H1 (cell line): Measurements from ENCODE around the gene CHST2. TPM values are rescaled to one million over a fixed set of nuclear protein-coding genes. Genes with fewer than 3 reads are reported as not detected.

Source experiments
- CTCF ChIA-PET: fragments of 300-600 bp; sonication (Branson Sonifier 250); formaldehyde crosslinking; loops from one replicate; lab custom pipeline; 2021; ENCODE audit not compliant: partially characterized antibody; lab: Charles Lee
- POLR2A ChIA-PET: fragments of 300-600 bp; sonication (Branson Sonifier 250); formaldehyde crosslinking; loops from one replicate; lab custom pipeline; 2021; ENCODE audit warnings: inconsistent platforms; ENCODE audit not compliant: partially characterized antibody; lab: Charles Lee
- DNase-seq, 2 experiments: peaks; one replicate each; pipeline versions ENCODE4 v3.0.0 to v3.0.0-alpha.2; 2010 to 2022; ENCODE audit warnings: low spot score in 2 of 2, low read depth in 1 of 2, mixed read lengths in 1 of 2
- FAIRE-seq: peaks from 2 replicates; lab custom pipeline; 2011; peaks lifted over from hg19 to GRCh38; lab: Jason Lieb, UNC
- H2AFZ ChIP-seq: 2 replicates; pipeline ENCODE4 v1.8.1; 2012; ENCODE audit warnings: low read length, inconsistent platforms
- H2AK5ac ChIP-seq: 2 replicates; pipeline ENCODE4 v1.6.1; 2013; ENCODE audit warnings: low read depth, low read length
- H2BK120ac ChIP-seq: replicated peaks from 2 replicates; pipeline ENCODE3; 2013; ENCODE audit warnings: low read depth, low read length, inconsistent platforms
- H2BK12ac ChIP-seq: 2 replicates; pipeline ENCODE4 v1.6.1; 2013; ENCODE audit warnings: low read depth, low read length
- H2BK15ac ChIP-seq: 2 replicates; pipeline ENCODE4 v1.6.1; 2013; ENCODE audit warnings: low read length
- H2BK20ac ChIP-seq: 2 replicates; pipeline ENCODE4 v1.6.1; 2013; ENCODE audit warnings: low read length
- H2BK5ac ChIP-seq: 2 replicates; pipeline ENCODE4 v1.6.1; 2013; ENCODE audit warnings: low read depth, low read length
- H3K14ac ChIP-seq: 2 replicates; pipeline ENCODE4 v1.6.1; 2013; ENCODE audit warnings: inconsistent platforms; ENCODE audit not compliant: insufficient read length
- H3K18ac ChIP-seq: 2 replicates; pipeline ENCODE4 v1.6.1; 2013; ENCODE audit warnings: low read length; ENCODE audit errors: extremely low read depth
- H3K23ac ChIP-seq: 2 replicates; pipeline ENCODE4 v1.6.1; 2013; ENCODE audit warnings: inconsistent platforms; ENCODE audit not compliant: insufficient read length
- H3K23me2 ChIP-seq: 2 replicates; pipeline ENCODE4 v1.6.1; 2013; ENCODE audit warnings: low read depth, low read length
- H3K27ac ChIP-seq: 2 replicates; pipeline ENCODE4 v1.6.1; 2011; ENCODE audit warnings: low read depth, low read length, inconsistent platforms
- H3K27me3 ChIP-seq, 4 experiments: replicated peaks in 1 of 4; 1 replicate in 1 of 4; 2 replicates in 3 of 4; pipeline versions ENCODE4 v1.6.1 to v1.8.1; 2011 to 2013; ENCODE audit warnings: low read length in 3 of 4, mild to moderate bottlenecking in 3 of 4, inconsistent platforms in 2 of 4, mixed read lengths in 2 of 4, moderate library complexity in 1 of 4; ENCODE audit not compliant: control insufficient read depth in 3 of 4, insufficient read depth in 3 of 4; ENCODE audit errors: extremely low read depth in 1 of 4
- H3K36me3 ChIP-seq, 4 experiments: 2 replicates each; pipeline versions ENCODE4 v1.6.1 to v1.8.1; 2011 to 2013; ENCODE audit warnings: mild to moderate bottlenecking in 4 of 4, low read length in 3 of 4, moderate library complexity in 2 of 4, control low read depth in 1 of 4, inconsistent platforms in 1 of 4; ENCODE audit not compliant: insufficient read depth in 4 of 4, control insufficient read depth in 2 of 4
- H3K4ac ChIP-seq: replicated peaks from 2 replicates; pipeline ENCODE3; 2013; ENCODE audit warnings: low read length, low read depth, mixed read lengths, inconsistent platforms; ENCODE audit not compliant: insufficient read length
- H3K4me1 ChIP-seq, 4 experiments: replicated peaks in 1 of 4; 1 replicate in 1 of 4; 2 replicates in 3 of 4; pipeline versions ENCODE4 v1.6.1 to v1.8.1; 2011 to 2013; ENCODE audit warnings: low read length in 3 of 4, inconsistent platforms in 2 of 4, mixed read lengths in 1 of 4; ENCODE audit not compliant: insufficient read depth in 4 of 4, control insufficient read depth in 3 of 4
- H3K4me2 ChIP-seq, 2 experiments: 2 replicates each; pipeline versions ENCODE4 v1.6.1 to v1.8.1; 2011 to 2013; ENCODE audit warnings: low read depth in 2 of 2, low read length in 2 of 2, control low read depth in 1 of 2, inconsistent platforms in 1 of 2, mild to moderate bottlenecking in 1 of 2; ENCODE audit not compliant: insufficient read depth in 1 of 2
- H3K4me3 ChIP-seq, 4 experiments: fragments of 200-600, 300-600 bp in 1 of 4; sonication (generic), shearing (Covaris generic), sonication (Bioruptor Twin) in 1 of 4; 2 replicates each; pipeline versions ENCODE4 v1.5.1 to v1.8.1; 2011 to 2016; ENCODE audit warnings: low read length in 4 of 4, low read depth in 3 of 4, control low read depth in 2 of 4, inconsistent platforms in 2 of 4, mild to moderate bottlenecking in 2 of 4, mixed read lengths in 1 of 4, moderate library complexity in 1 of 4; ENCODE audit not compliant: insufficient read depth in 2 of 4; ENCODE audit errors: extremely low read depth in 1 of 4
- H3K56ac ChIP-seq: replicated peaks from 2 replicates; pipeline ENCODE3; 2013; ENCODE audit warnings: low read depth, mild to moderate bottlenecking, mixed read lengths, low read length, inconsistent platforms; ENCODE audit not compliant: insufficient read length
- H3K79me1 ChIP-seq: 2 replicates; pipeline ENCODE4 v1.6.1; 2013; ENCODE audit warnings: low read depth, low read length, control low read depth
- H3K79me2 ChIP-seq, 2 experiments: 2 replicates each; pipeline versions ENCODE4 v1.6.1 to v1.8.1; 2012 to 2013; ENCODE audit warnings: low read length in 2 of 2, mild to moderate bottlenecking in 2 of 2, inconsistent platforms in 1 of 2; ENCODE audit not compliant: insufficient read depth in 2 of 2, control insufficient read depth in 1 of 2
- H3K9ac ChIP-seq, 4 experiments: replicated peaks in 1 of 4; 1 replicate in 1 of 4; 2 replicates in 3 of 4; pipeline versions ENCODE4 v1.6.1 to v1.8.1; 2011 to 2013; ENCODE audit warnings: low read depth in 3 of 4, low read length in 3 of 4, control low read depth in 2 of 4, mild to moderate bottlenecking in 2 of 4, moderate library complexity in 2 of 4, inconsistent platforms in 1 of 4; ENCODE audit errors: extremely low read depth in 1 of 4
- H3K9me3 ChIP-seq, 2 experiments: 2 replicates each; pipeline versions ENCODE4 v1.6.1 to v1.8.1; 2012 to 2013; ENCODE audit warnings: mild to moderate bottlenecking in 2 of 2, moderate library complexity in 2 of 2, control low read depth in 1 of 2, inconsistent platforms in 1 of 2, low read depth in 1 of 2, low read length in 1 of 2, mixed read lengths in 1 of 2; ENCODE audit not compliant: insufficient read depth in 2 of 2
- H4K20me1 ChIP-seq, 2 experiments: replicated peaks in 1 of 2; 2 replicates each; pipeline versions ENCODE3 to v1.8.1; 2011 to 2013; ENCODE audit warnings: inconsistent platforms in 2 of 2, low read length in 2 of 2, mild to moderate bottlenecking in 1 of 2; ENCODE audit not compliant: insufficient read depth in 2 of 2, control insufficient read depth in 1 of 2
- H4K5ac ChIP-seq: 2 replicates; pipeline ENCODE4 v1.6.1; 2013; ENCODE audit warnings: low read length, low read depth, mixed read lengths, inconsistent platforms; ENCODE audit not compliant: insufficient read length
- H4K8ac ChIP-seq: 2 replicates; pipeline ENCODE4 v1.8.0; 2013; ENCODE audit warnings: mild to moderate bottlenecking, moderate library complexity, low read length, inconsistent platforms; ENCODE audit not compliant: insufficient read depth; ENCODE audit errors: extremely low read depth
- H4K91ac ChIP-seq: replicated peaks from 2 replicates; pipeline ENCODE3; 2013; ENCODE audit warnings: low read length, mixed read lengths, inconsistent platforms; ENCODE audit not compliant: insufficient read length
- BACH1 ChIP-seq: IDR thresholded peaks from 2 replicates; pipeline ENCODE4 v1.6.1; 2012; ENCODE audit warnings: low read length, improper control_type of control experiment
- CBX5 ChIP-seq: fragments of 300-800, 300-1000 bp; sonication (generic); IDR thresholded peaks from 2 replicates; pipeline ENCODE4 v1.7.1; 2016; ENCODE audit warnings: antibody characterized with exemption, low read length, low read depth
- E2F6 ChIP-seq: IDR thresholded peaks from 2 replicates; pipeline ENCODE4 v1.6.1; 2012; ENCODE audit warnings: inconsistent platforms
- EGR1 ChIP-seq: IDR thresholded peaks from 2 replicates; pipeline ENCODE4 v1.6.1; 2011; ENCODE audit warnings: low read depth, low read length, borderline replicate concordance
- KDM5A ChIP-seq: fragments of 200-600 bp; IDR thresholded peaks from 2 replicates; pipeline ENCODE4 v1.7.1; 2012; ENCODE audit warnings: mild to moderate bottlenecking, low read length, inconsistent platforms, mixed read lengths
- NRF1 ChIP-seq: IDR thresholded peaks from 2 replicates; pipeline ENCODE4 v1.6.1; 2011; ENCODE audit warnings: mild to moderate bottlenecking, low read depth, low read length, improper control_type of control experiment
- PHF8 ChIP-seq: fragments of 200-600 bp; sonication (generic); conservative IDR thresholded peaks from 2 replicates; pipeline ENCODE4 v1.7.1; 2012; ENCODE audit warnings: low read depth, mild to moderate bottlenecking, inconsistent platforms, low read length, moderate library complexity
- POU5F1 ChIP-seq: IDR thresholded peaks from 2 replicates; pipeline ENCODE4 v1.6.1; 2011; ENCODE audit warnings: low read depth, mild to moderate bottlenecking, low read length, moderate library complexity
- SP4 ChIP-seq: IDR thresholded peaks from 2 replicates; pipeline ENCODE4 v1.6.1; 2012; ENCODE audit warnings: low read length, inconsistent platforms
- SRF ChIP-seq: IDR thresholded peaks from 2 replicates; pipeline ENCODE4 v1.6.1; 2011; ENCODE audit warnings: mild to moderate bottlenecking, low read depth, low read length, moderate library complexity
- TBP ChIP-seq: IDR thresholded peaks from 2 replicates; pipeline ENCODE4 v1.6.1; 2011; ENCODE audit warnings: low read depth, low read length, improper control_type of control experiment
- USF2 ChIP-seq: IDR thresholded peaks from 2 replicates; pipeline ENCODE4 v1.6.1; 2011; ENCODE audit warnings: low read length, improper control_type of control experiment
- WGBS, 2 experiments: shearing (Covaris generic) in 1 of 2; methylation state at CpG; one replicate each; pipeline versions ENCODE4 v1.1.6 to v1.1.7; 2013 to 2015; ENCODE audit warnings: low lambda C conversion rate in 2 of 2, mixed read lengths in 2 of 2, inconsistent platforms in 1 of 2, low coverage in 1 of 2, missing lambda C conversion rate in 1 of 2; ENCODE audit not compliant: insufficient replicate concordance in 2 of 2, insufficient coverage in 1 of 2, insufficient read length in 1 of 2; ENCODE audit errors: extremely low coverage in 1 of 2, missing lambda C conversion rate in 1 of 2; 5-methylcytosine and 5-hydroxymethylcytosine counted together
- polyA plus RNA-seq, 7 experiments: library from polyadenylated mRNA; depleted of rRNA in 3 of 7; stranded (reverse) in 5 of 7; unstranded in 2 of 7; fragments of >200 nt in 5 of 7; fragments of 200-250 nt in 2 of 7; gene quantifications; 1 replicate in 5 of 7; 2 replicates in 1 of 7; 4 replicates in 1 of 7; pipeline versions ENCODE4 v1.2.1 to v1.2.3, GENCODE V29; 2011 to 2013; ENCODE audit warnings: missing spikeins in 2 of 7, mixed read lengths in 2 of 7
- total RNA-seq: library from RNA; stranded (reverse); fragmentation: NEBNext Ultra II Directional; extraction: Animal tissue kit (Norgen Biotek cat#: 25700); gene quantifications from 2 replicates; pipeline ENCODE4 v1.2.1, GENCODE V29; 2021

The CHST2 gene
- total and polyA plus RNA-seq, 2 of the 8 experiments (the other 6 are each of a cell fraction or from before 2014, with no cell fraction given): 3.2 to 15.1 TPM

GRCh38 chr3:143138953-143139352 lies 19.4 kb downstream of the CHST2 start:
- Histone ChIP-seq H2AK5ac (no peak overlapping the region), H3K4me1 (peaks cover 0 to 9% (median 3%) of the 10 kb centered on the region in 4 experiments; a peak in 3 of 7 replicates), H3K9ac (no peak overlapping the region), H3K23ac (no peak overlapping the region), H3K4me2 (no peak overlapping the region), H2BK20ac (no peak overlapping the region), H3K4me3 (no peak overlapping the region), H3K18ac (no peak overlapping the region), H3K4ac (no peak overlapping the region), H3K79me2 (no peaks in the 10 kb centered on the region), H2AFZ (no peak overlapping the region), H3K23me2 (no peaks in the 10 kb centered on the region), H4K91ac (no peak overlapping the region), H3K14ac (no peak overlapping the region), H2BK15ac (no peak overlapping the region), H4K8ac (no peak overlapping the region), H4K20me1 (no peaks in the 10 kb centered on the region), H3K36me3 (no peaks in the 10 kb centered on the region), H2BK5ac (no peak overlapping the region), H2BK120ac (no peak overlapping the region), H4K5ac (no peak overlapping the region), H3K56ac (no peak overlapping the region), H3K79me1 (no peaks in the 10 kb centered on the region), H3K27me3 (no peaks in the 10 kb centered on the region), H2BK12ac (no peak overlapping the region), H3K9me3 (no peaks in the 10 kb centered on the region), H3K27ac (no peak overlapping the region)
- no peak for TF ChIP-seq TBP
- no peak for TF ChIP-seq SRF
- TF ChIP-seq PHF8: no peak
- no peak for TF ChIP-seq CBX5
- TF ChIP-seq EGR1: no peak
- no peak for TF ChIP-seq E2F6
- no peak for TF ChIP-seq NRF1
- TF ChIP-seq USF2: no peak
- no peak for TF ChIP-seq POU5F1
- TF ChIP-seq KDM5A: no peak
- no peak for TF ChIP-seq SP4
- no peak for TF ChIP-seq BACH1
- WGBS, 2 experiments: 96% methylated on average over 3 of the region's 3 CpGs; no CpG with 5 or more reads in 1 of the 2 experiments
- no peak for FAIRE-seq
- POLR2A ChIA-PET: no interaction called here
- no peak for DNase-seq
- CTCF ChIA-PET: interaction anchor here (1.0 to 1.3 kb wide), 3 partner anchors 9 to 12 kb away, joined by 3 read pairs; no protein-coding TSS in a partner anchor
